Stimulated activated memory B cell treated with anti-CD40 and anti-IgM and Interleukin-4, amounts not matched to agents 10 μg/mL and 1 μg/mL and 100 μg/mL, for 72 hours (primary cell): ENCODE results near the gene DKK2.
A peak's percentile ranks its signal among the peaks of the same experiment; 100 is the strongest.

ENCODE experiments used
- ATAC-seq: fragments of 150-1000 bp; cut with Tn5 transposase; 2 replicates; pipeline ENCODE4 v1.10.0; 2021
- H3K27ac Mint-ChIP-seq: one replicate; pipeline ENCODE4 v1.8.0; 2022; ENCODE audit warnings: mild to moderate bottlenecking, mixed read lengths
- H3K27me3 Mint-ChIP-seq: one replicate; pipeline ENCODE4 v1.8.0; 2022; ENCODE audit warnings: mixed read lengths
- H3K36me3 Mint-ChIP-seq: one replicate; pipeline ENCODE4 v1.8.0; 2022; ENCODE audit warnings: mixed read lengths
- H3K4me1 Mint-ChIP-seq: one replicate; pipeline ENCODE4 v1.8.0; 2022; ENCODE audit warnings: mixed read lengths
- H3K4me3 Mint-ChIP-seq: one replicate; pipeline ENCODE4 v1.8.0; 2022; ENCODE audit warnings: mild to moderate bottlenecking, moderate library complexity, mixed read lengths
- H3K9me3 Mint-ChIP-seq: one replicate; pipeline ENCODE4 v1.8.0; 2022; ENCODE audit warnings: mixed read lengths

Gene DKK2

DNA sequence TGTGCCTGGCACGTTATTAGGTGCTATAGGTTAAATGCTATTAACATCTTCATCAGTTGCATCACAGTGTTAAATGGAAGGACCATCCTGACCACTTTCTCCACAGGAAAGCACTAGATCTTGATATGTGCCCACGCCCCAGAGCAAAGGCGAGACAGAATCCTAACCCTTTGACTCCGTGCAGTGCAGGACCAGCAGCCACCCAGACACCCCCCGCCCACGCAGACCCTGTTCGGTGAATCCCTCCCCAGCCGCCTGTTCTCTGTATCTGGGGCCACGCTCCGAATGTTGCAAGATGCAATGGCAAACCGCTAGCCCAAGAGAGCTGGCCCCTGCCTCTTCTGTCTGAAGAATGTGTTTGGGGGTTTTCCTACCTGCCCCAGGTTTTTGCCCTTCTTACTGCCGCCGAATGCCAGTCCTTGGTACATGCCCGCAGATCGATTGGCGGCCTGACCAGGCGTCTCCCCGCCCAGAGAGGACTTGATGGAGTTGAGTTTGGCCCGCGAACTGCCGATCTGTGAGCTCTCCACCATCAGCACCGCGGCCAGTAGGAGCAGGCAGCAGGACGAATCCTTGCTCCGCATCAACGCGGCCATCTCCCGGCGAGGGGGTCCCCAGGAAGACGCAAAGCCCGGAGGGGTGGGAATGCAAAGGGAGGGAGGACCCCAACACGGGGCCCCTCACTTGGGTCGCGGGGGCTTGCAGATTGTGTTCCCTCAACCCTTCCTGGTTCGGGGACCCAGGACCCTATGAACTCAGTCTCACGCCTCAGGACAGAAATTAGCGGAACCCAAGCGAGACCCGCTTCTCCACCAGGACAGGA lies 906 bp downstream of the DKK2 start:
- Mint-ChIP-seq H3K9me3 (no peaks in the 10 kb centered on the region), H3K4me1 (peaks cover 28% of the 10 kb centered on the region), H3K36me3 (no peaks in the 10 kb centered on the region), H3K27me3 (peaks cover 61% of the 10 kb centered on the region), H3K27ac (no peak overlapping the region), H3K4me3 (peak overlapping the region; percentile 33)
- ATAC-seq = no peak

- Mint-ChIP-seq H3K9me3 (no peaks in the 10 kb centered on the region), H3K36me3 (no peaks in the 10 kb centered on the region), H3K4me1 (peaks cover 28% of the 10 kb centered on the region), H3K4me3 (no peak overlapping the region), H3K27me3 (peaks cover 61% of the 10 kb centered on the region), H3K27ac (no peak overlapping the region)
- ATAC-seq = peak; percentile 36
Measured at GRCh38 chr4:107034091-107034995, 1.8 kb downstream of the DKK2 start.

GRCh38 chr4:107027379-107027778 lies 8.7 kb downstream of the DKK2 start:
- no peaks in the 10 kb centered on the region for H3K4me1 Mint-ChIP-seq
- H3K9me3 Mint-ChIP-seq = peaks cover 3% of the 10 kb centered on the region
- H3K27me3 Mint-ChIP-seq = no peaks in the 10 kb centered on the region
- ATAC-seq = no peak
- no peaks in the 10 kb centered on the region for H3K36me3 Mint-ChIP-seq
- H3K4me3 Mint-ChIP-seq = no peak overlapping the region
- no peak overlapping the region for H3K27ac Mint-ChIP-seq

DNA sequence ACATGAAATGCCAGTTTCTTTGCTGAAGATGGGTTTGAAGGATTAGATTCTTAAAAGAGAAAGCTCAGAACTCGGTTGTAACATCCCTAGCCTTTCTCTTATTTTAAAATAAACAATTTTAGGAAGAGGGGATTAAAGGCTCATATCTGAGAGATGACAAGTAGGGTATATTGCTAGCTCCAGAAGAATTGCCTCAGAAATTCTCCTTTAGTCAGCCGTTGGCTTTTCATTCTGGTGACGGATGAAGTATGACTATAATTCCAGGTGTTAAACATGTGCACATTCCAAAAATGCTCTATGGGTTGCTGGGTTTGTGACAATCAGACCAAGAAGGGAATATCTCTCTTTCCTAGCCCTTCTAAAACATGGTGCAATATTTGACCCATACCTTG lies 17.8 kb downstream of the DKK2 start:
- no peaks in the 10 kb centered on the region for H3K36me3 Mint-ChIP-seq
- no peak for ATAC-seq
- no peak overlapping the region for H3K27ac Mint-ChIP-seq
- H3K4me3 Mint-ChIP-seq = no peak overlapping the region
- no peaks in the 10 kb centered on the region for H3K27me3 Mint-ChIP-seq
- H3K4me1 Mint-ChIP-seq = no peaks in the 10 kb centered on the region
- H3K9me3 Mint-ChIP-seq = no peaks in the 10 kb centered on the region

DNA sequence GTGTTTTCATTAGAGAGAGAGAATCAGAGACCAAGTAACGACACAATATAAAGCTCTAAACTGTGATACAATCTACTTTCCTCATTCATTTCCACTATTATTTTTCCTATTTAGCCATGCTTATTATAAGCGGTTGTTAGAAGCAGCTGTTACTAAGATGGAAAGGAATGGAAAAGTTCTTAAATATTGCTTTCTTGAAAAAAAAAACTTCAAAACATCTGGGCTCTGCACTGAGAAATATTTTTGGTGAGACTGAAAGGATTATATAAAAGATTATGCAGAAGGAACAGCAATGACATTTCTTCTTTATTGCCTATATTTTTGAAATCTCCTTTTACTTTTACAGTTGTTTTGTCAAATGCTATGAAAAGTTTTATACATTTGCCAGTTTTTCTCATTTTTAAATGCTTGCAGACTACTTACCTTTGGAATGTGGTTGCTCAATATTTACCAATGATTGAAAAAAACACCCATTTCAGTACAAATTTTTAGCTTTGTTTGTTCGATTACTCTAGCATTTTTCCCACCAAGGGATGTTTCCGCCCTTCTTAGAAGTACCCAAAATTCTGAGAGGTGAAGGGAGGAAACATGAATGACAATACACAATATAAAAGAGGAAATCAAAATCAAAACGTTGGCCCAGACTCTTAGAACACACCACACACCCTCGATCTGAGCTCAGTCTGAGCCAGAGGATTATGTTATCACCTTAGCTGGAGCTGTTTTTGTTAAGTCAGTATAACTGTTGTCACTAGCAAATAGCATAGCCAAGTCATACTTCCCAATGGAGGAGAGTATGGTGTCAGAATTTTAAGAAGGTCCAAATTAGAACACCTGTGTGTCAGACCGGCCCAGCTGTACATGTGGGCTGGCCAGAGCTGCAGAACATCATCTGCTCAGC lies 18.4 kb downstream of the DKK2 start:
- Mint-ChIP-seq H3K4me1 (no peaks in the 10 kb centered on the region), H3K27ac (no peak overlapping the region), H3K27me3 (no peaks in the 10 kb centered on the region), H3K36me3 (no peaks in the 10 kb centered on the region), H3K4me3 (no peak overlapping the region), H3K9me3 (no peaks in the 10 kb centered on the region)
- peak; percentile 45 for ATAC-seq

DNA sequence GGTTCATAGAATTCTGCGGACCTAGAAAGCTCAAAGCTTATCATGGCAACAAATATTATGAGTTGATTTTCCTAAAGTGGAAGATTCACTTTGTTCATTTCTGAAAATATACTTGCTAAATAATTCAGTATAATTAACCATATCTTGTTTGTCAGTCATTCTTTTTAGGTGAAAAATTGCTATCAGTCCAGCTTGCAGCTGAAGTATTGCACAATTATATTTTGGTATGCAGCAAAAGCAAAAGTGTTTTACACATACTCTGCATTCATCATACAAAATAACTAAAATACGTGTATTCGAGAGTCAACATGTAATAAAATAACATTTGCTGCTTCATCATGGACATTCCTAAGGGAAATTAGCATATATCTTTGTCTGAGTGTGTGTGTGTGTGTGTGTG lies 24.8 kb downstream of the DKK2 start:
- H3K9me3 Mint-ChIP-seq = no peaks in the 10 kb centered on the region
- no peak overlapping the region for H3K27ac Mint-ChIP-seq
- no peak overlapping the region for H3K4me3 Mint-ChIP-seq
- no peaks in the 10 kb centered on the region for H3K36me3 Mint-ChIP-seq
- H3K4me1 Mint-ChIP-seq = no peaks in the 10 kb centered on the region
- no peak for ATAC-seq
- no peaks in the 10 kb centered on the region for H3K27me3 Mint-ChIP-seq

DNA sequence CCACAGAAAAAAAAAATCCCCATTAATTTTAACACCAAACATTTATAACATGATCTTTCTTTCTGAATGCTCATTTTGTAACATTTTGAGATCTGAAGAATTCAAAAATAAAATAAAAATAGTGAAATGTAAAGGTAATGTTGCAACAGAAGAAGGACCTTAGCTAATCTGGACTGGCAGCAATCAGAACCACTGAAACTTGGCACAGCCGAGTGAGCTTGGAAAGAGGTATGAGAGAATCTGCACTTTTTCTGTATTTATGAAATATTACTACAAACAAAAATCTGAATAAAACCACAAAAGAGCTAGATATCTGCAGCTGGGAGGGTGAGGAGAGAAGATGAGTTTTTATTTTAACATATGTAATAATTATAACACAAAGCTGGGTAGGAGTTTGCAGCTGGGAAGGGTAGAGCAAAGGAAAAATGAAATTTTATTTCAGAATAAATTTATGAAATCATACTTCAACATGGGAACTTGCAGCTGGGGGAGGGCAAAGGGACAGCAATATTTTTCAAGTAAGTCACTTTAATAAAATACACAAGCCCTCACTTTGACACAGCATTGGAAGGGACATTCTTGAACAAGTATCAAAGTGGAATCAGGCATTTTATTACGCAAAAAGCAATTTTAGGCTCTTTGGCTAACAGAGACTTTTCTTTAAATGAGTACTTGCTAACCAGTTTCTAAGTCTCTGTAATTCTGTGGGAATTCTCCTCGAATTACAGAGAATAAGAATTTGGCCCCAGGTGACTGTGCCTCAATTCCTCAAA lies 26.7 kb downstream of the DKK2 start:
- ATAC-seq = no peak
- no peaks in the 10 kb centered on the region for H3K27me3 Mint-ChIP-seq
- H3K27ac Mint-ChIP-seq = no peak overlapping the region
- H3K36me3 Mint-ChIP-seq = no peaks in the 10 kb centered on the region
- no peaks in the 10 kb centered on the region for H3K4me1 Mint-ChIP-seq
- H3K9me3 Mint-ChIP-seq = no peaks in the 10 kb centered on the region
- H3K4me3 Mint-ChIP-seq = no peak overlapping the region

- H3K4me1 Mint-ChIP-seq = no peaks in the 10 kb centered on the region
- no peaks in the 10 kb centered on the region for H3K27me3 Mint-ChIP-seq
- no peak for ATAC-seq
- no peak overlapping the region for H3K27ac Mint-ChIP-seq
- H3K9me3 Mint-ChIP-seq = no peaks in the 10 kb centered on the region
- no peaks in the 10 kb centered on the region for H3K36me3 Mint-ChIP-seq
- no peak overlapping the region for H3K4me3 Mint-ChIP-seq
Measured at GRCh38 chr4:107008115-107008514, 28.0 kb downstream of the DKK2 start.

DNA sequence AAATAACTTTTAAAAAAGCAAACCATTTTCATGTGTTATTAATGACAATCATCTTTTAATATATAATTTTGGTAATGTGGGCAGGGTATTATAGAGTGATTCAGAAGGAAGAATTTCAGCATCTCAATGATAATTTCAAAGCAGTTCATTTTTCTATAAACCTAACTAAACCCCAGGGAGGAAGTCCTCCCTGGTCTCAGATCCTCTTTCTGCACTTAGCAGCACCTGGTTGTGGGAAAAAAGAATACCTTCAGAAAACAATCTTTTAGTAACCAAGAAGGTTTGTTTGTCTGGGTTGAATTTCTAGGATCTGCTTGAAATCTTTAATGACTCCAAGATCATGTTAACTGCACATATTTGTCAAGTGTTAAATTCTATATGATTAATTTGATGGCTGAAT lies 29.9 kb downstream of the DKK2 start:
- no peak overlapping the region for H3K27ac Mint-ChIP-seq
- H3K4me1 Mint-ChIP-seq = no peaks in the 10 kb centered on the region
- H3K27me3 Mint-ChIP-seq = no peaks in the 10 kb centered on the region
- ATAC-seq = no peak
- no peaks in the 10 kb centered on the region for H3K9me3 Mint-ChIP-seq
- no peaks in the 10 kb centered on the region for H3K36me3 Mint-ChIP-seq
- H3K4me3 Mint-ChIP-seq = no peak overlapping the region

- Mint-ChIP-seq H3K4me1 (no peaks in the 10 kb centered on the region), H3K27me3 (no peaks in the 10 kb centered on the region), H3K27ac (no peak overlapping the region), H3K36me3 (no peaks in the 10 kb centered on the region), H3K4me3 (no peak overlapping the region), H3K9me3 (no peaks in the 10 kb centered on the region)
- no peak for ATAC-seq
Measured at GRCh38 chr4:106996490-106996889, 39.6 kb downstream of the DKK2 start.

DNA sequence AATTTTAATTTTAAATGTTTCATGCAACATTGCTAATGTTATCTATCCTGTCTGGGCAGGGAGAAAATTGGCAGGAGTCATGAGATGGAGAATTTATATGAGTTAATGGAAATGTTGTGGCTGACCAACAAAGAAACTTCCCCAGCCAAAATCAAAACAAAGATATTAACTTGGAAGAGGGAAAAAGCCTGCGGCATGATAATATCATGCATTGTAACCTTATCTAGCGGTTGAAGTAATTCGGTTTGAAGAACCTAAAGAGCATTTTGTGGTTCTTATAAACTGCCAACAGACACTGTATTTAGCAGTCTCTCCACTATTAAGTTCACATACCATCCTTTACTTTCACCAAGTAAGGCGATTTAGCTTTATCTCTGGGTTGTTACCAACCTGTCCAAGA lies 42.3 kb downstream of the DKK2 start:
- no peaks in the 10 kb centered on the region for H3K27me3 Mint-ChIP-seq
- H3K36me3 Mint-ChIP-seq = no peaks in the 10 kb centered on the region
- no peak overlapping the region for H3K27ac Mint-ChIP-seq
- no peaks in the 10 kb centered on the region for H3K9me3 Mint-ChIP-seq
- no peaks in the 10 kb centered on the region for H3K4me1 Mint-ChIP-seq
- no peak for ATAC-seq
- H3K4me3 Mint-ChIP-seq = no peak overlapping the region

DNA sequence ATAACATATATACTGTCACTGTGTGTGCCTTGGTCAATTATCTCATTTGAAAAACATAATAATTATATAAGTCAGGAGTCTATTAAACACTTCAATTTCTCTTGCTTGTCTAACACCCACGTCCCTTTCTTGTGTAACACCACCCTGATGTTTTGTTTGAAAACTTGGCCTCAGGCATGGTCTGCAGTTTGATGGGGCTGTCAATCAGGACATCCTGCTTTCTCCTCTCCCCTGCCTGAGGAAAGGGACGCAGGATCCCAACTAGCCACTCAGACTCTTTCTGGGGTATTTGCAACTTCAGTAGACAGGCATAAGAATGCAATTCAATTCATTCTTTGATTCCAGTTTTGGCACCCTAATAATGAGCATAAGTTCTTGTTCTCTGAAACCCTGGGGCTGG lies 48.8 kb downstream of the DKK2 start:
- Mint-ChIP-seq H3K27me3 (no peaks in the 10 kb centered on the region), H3K27ac (no peak overlapping the region), H3K9me3 (no peaks in the 10 kb centered on the region), H3K4me3 (no peak overlapping the region), H3K36me3 (no peaks in the 10 kb centered on the region), H3K4me1 (no peaks in the 10 kb centered on the region)
- no peak for ATAC-seq

DNA sequence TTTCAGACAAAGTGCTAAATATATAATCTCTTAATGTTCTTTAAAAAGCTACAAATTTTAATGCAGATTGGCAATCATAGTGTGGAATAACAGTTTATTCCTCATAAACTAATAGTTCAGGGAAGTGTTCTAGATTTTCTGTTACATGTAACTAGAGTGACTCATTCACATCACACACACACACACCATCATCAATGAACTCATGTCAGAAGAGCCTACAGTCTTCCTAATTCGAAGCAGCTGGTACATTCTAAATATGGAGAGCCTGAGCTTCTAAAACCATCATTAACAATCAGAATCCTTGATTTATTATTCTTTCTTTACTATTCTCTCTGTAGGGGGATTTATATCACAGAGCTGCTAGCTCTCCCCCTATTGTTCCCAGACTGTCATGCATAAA lies 49.6 kb downstream of the DKK2 start:
- Mint-ChIP-seq H3K4me1 (no peaks in the 10 kb centered on the region), H3K27ac (no peak overlapping the region), H3K36me3 (no peaks in the 10 kb centered on the region), H3K27me3 (no peaks in the 10 kb centered on the region), H3K9me3 (no peaks in the 10 kb centered on the region), H3K4me3 (no peak overlapping the region)
- no peak for ATAC-seq

DNA sequence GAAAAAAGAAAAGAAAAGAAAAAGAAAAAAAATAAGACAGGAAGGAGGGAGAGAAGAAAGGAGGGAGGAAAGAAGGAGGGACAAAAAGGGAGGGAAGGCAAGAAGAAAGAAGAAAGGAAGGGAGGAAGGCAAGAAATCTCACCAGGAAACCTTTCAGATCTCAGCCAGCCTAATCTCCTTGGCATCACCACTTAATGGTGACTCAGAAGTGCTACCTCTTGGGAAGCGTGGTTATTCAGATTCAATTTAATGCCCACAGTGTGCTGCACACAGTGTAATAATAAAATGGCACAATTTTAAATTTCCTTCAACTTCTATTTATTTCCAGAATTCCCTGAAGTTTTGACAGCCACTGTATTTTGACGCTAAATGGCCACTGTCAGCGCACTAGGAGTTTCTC lies 50.3 kb downstream of the DKK2 start:
- Mint-ChIP-seq H3K4me3 (no peak overlapping the region), H3K9me3 (no peaks in the 10 kb centered on the region), H3K27me3 (no peaks in the 10 kb centered on the region), H3K27ac (no peak overlapping the region), H3K4me1 (no peaks in the 10 kb centered on the region), H3K36me3 (no peaks in the 10 kb centered on the region)
- ATAC-seq = no peak
